ENCODE results near the gene MAML2.

The MAML2 gene

DNA sequence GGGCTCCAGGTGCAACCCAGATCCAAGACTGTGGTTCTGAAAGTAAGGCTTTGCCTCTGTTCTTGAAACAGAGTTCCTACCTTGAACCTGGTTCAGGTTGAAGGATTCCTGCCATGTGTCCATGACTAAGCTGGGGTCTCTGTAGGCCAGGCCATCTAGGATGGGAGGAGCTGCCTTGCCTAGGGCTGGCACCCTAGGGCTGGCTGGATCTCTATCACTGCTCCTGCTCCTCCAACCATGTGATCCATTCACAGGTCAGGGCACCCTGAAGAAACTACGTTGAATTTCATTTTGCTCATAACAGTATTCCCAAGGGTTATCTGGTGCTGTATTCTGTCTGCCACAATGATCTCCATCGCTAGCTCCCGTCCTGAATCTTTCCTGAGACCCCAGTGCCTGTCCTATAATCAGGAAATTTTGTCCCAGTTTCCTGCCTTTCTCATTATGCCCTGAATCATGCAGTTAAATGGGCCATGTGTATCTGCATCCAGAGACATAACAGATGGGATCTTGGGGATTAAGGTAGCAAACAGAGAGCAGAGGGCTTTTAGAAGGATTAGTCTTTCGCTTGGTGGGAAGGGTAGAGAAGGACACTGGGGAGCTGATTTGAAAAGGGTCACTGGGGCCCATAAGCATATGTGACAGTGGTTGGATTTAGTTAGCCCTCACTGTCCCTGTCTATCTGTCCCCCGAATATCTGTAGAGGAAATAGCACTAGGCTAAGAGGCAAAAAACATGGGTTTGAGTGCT, 320.9 kb downstream of the MAML2 start:
- Histone ChIP-seq H3K9me3 (ENCODE audit: control insufficient read depth, low read length) (no peaks in the 10 kb centered on the region), H3K36me3 (ENCODE audit: control insufficient read depth, insufficient read depth, low read length) (no peaks in the 10 kb centered on the region), H3K4me3 (ENCODE audit: low read length) (no peak overlapping the region)

DNA sequence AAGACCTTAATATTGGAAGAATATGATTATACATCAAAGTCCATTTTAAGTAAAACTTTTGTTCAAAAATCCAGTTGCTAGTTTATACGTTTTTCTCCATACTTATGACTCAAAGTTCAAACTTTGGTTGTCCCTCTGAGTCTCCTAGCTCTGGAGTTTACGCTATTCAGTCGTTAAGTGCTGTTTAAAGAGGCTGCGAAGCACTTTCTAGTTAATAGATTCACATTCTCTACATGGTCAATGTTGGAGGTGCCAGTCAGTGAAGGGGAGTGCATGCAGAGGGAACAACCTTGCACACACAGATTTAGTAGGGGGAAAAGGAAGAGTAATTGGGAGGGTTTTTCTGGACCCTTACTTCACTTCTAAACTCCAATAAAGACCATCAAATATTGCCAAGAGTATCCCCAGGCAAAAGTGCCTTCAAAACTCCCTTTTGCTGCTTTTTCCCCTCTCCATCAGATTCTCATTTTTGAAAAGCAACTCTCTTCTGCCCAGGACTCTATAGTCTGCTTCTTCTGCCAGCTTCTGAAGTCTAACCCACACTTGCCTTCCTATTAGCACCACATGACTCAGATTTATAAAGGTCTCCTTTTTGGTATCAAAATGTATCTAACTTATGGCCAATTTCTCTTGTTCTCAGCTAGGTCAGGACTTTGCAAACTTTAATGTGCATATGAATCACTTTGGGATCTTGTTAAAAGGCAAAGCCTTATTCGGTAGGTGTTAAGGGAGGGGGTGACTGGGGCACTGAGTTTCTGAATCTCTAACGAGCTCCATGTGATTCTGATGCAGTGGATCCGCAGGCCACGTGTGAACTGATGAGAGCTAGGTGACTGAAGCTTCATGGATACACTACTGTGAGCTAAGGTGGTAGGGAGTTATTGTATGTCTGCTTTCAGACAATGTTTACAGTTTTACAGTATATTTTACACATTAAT, 322.9 kb downstream of the MAML2 start:
- H3K4me1 ChIP-seq (ENCODE audit: control insufficient read depth, insufficient read depth, low read length), result no peaks in the 10 kb centered on the region
- no peaks in the 10 kb centered on the region for H3K9me3 ChIP-seq (ENCODE audit: control insufficient read depth, low read length)
- H3K9ac ChIP-seq (ENCODE audit: low read length), result no peak overlapping the region
- H3K4me3 ChIP-seq (ENCODE audit: low read length), result no peak overlapping the region
- no peaks in the 10 kb centered on the region for H3K36me3 ChIP-seq (ENCODE audit: control insufficient read depth, insufficient read depth, low read length)
- H3K27me3 ChIP-seq (ENCODE audit: control insufficient read depth, insufficient read depth, low read length), result no peaks in the 10 kb centered on the region

More for the DNA sequence above, 320.9 kb downstream of the MAML2 start:
- H3K4me1 ChIP-seq (ENCODE audit: control insufficient read depth, insufficient read depth, low read length), result no peaks in the 10 kb centered on the region
- no peaks in the 10 kb centered on the region for H3K27me3 ChIP-seq (ENCODE audit: control insufficient read depth, insufficient read depth, low read length)
- no peak overlapping the region for H3K9ac ChIP-seq (ENCODE audit: low read length)

DNA sequence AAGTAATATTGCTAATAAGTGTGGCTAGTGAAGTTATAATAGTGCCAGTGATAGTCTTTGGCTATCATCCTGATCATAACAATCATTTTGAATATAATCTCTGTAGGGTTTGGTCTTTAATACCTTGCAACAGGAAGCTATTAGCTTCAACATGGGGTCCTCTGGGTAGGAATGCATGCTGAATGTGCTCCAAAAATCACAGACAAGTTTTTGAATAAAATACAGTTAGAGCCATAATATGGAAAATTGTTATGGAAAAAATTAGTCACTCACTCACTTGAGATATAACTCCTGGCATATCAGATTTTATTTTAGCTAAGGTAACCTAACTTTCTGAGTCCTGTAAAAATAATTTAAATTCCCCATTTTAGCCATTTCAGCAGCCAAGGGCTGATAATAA, 323.7 kb downstream of the MAML2 start:
- no peaks in the 10 kb centered on the region for H3K4me1 ChIP-seq (ENCODE audit: control insufficient read depth, insufficient read depth, low read length)
- H3K9ac ChIP-seq (ENCODE audit: low read length), result no peak overlapping the region
- H3K9me3 ChIP-seq (ENCODE audit: control insufficient read depth, low read length), result no peaks in the 10 kb centered on the region
- no peak overlapping the region for H3K4me3 ChIP-seq (ENCODE audit: low read length)
- no peaks in the 10 kb centered on the region for H3K27me3 ChIP-seq (ENCODE audit: control insufficient read depth, insufficient read depth, low read length)
- H3K36me3 ChIP-seq (ENCODE audit: control insufficient read depth, insufficient read depth, low read length), result no peaks in the 10 kb centered on the region

- Histone ChIP-seq H3K4me1 (ENCODE audit: control insufficient read depth, insufficient read depth, low read length) (no peaks in the 10 kb centered on the region), H3K9ac (ENCODE audit: low read length) (no peak overlapping the region), H3K9me3 (ENCODE audit: control insufficient read depth, low read length) (no peaks in the 10 kb centered on the region), H3K36me3 (ENCODE audit: control insufficient read depth, insufficient read depth, low read length) (no peaks in the 10 kb centered on the region), H3K27me3 (ENCODE audit: control insufficient read depth, insufficient read depth, low read length) (no peaks in the 10 kb centered on the region), H3K4me3 (ENCODE audit: low read length) (no peak overlapping the region)
Observed at GRCh38 chr11:96017856-96018255, 325.1 kb downstream of the MAML2 start.

- H3K9ac ChIP-seq (ENCODE audit: low read length), result no peak overlapping the region
- no peaks in the 10 kb centered on the region for H3K36me3 ChIP-seq (ENCODE audit: control insufficient read depth, insufficient read depth, low read length)
- no peaks in the 10 kb centered on the region for H3K27me3 ChIP-seq (ENCODE audit: control insufficient read depth, insufficient read depth, low read length)
- no peak overlapping the region for H3K4me3 ChIP-seq (ENCODE audit: low read length)
- H3K4me1 ChIP-seq (ENCODE audit: control insufficient read depth, insufficient read depth, low read length), result no peaks in the 10 kb centered on the region
- H3K9me3 ChIP-seq (ENCODE audit: control insufficient read depth, low read length), result no peaks in the 10 kb centered on the region
Observed at GRCh38 chr11:96016978-96017502, 326.0 kb downstream of the MAML2 start.

DNA sequence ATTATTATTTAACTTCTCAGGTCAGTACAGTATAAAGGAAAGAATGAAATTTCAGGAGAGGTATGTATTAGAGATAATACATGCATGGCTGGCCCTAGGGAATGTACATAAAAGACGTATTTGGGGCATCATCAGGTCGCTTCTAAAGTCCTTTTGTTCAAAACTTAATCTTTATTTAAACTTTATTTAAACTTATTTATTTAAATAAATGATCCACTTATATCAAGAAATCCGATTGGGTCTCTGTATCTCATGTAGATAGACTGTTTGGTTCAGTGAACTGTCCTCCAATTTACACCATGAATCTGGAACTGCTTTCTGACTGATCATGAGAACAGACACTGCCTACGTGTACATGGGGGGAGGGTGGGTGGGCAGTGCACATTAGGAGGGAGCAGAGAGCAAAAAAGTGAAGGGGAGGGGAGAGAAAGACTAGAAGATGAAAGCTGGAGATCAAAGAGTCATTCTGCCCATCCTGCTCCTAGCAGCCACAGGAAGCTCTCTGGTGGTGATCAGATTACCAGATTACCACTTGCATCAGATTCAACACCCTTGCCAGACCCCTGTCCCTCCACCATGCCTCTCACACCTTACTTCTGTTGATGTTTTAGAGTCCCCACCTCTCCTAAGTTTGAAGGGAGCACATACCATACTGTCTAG, 327.0 kb downstream of the MAML2 start:
- no peaks in the 10 kb centered on the region for H3K4me1 ChIP-seq (ENCODE audit: control insufficient read depth, insufficient read depth, low read length)
- H3K4me3 ChIP-seq (ENCODE audit: low read length), result no peak overlapping the region
- H3K27me3 ChIP-seq (ENCODE audit: control insufficient read depth, insufficient read depth, low read length), result no peaks in the 10 kb centered on the region
- H3K9ac ChIP-seq (ENCODE audit: low read length), result no peak overlapping the region
- no peaks in the 10 kb centered on the region for H3K9me3 ChIP-seq (ENCODE audit: control insufficient read depth, low read length)
- H3K36me3 ChIP-seq (ENCODE audit: control insufficient read depth, insufficient read depth, low read length), result no peaks in the 10 kb centered on the region

- Histone ChIP-seq H3K9me3 (ENCODE audit: control insufficient read depth, low read length) (no peaks in the 10 kb centered on the region), H3K4me1 (ENCODE audit: control insufficient read depth, insufficient read depth, low read length) (no peaks in the 10 kb centered on the region), H3K9ac (ENCODE audit: low read length) (no peak overlapping the region), H3K4me3 (ENCODE audit: low read length) (no peak overlapping the region), H3K27me3 (ENCODE audit: control insufficient read depth, insufficient read depth, low read length) (no peaks in the 10 kb centered on the region), H3K36me3 (ENCODE audit: control insufficient read depth, insufficient read depth, low read length) (no peaks in the 10 kb centered on the region)
Observed at GRCh38 chr11:96014217-96014616, 328.8 kb downstream of the MAML2 start.

DNA sequence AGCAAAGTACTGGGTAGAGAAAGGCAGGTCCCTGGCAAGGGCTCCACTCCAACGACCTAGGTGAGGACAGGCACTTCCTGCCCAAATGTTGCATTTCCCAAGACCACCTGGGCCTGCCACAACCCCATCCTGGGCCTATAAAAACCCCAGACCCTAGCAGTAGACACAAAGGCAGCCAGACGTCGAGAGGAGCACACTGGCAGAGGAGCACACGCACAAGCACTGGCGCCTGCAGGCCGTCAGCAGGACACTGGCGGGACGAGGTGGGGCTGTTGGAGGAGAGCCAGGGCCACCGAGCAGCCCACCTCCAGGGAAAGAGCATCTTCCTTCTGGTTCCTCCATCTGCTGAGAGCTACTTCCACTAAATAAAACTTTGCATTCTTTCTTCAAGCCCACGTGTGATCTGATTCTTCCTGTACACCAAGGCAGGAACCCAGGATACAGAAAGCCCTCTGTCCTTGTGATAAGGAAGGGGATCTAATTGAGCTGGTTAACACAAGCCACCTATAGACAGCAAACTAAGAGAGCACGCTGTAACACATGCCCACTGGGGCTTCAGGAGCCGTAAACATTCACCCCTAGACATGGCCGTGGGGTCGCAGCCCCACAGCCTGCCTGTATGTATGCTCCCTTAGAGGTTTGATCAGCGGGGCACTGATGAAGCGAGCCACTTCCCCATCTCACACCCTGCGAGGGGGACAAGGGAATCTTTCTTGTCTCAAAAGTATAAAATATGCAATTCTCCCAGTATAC, 329.4 kb downstream of the MAML2 start:
- H3K9me3 ChIP-seq (ENCODE audit: control insufficient read depth, low read length), result no peaks in the 10 kb centered on the region
- no peak overlapping the region for H3K4me3 ChIP-seq (ENCODE audit: low read length)
- no peak overlapping the region for H3K9ac ChIP-seq (ENCODE audit: low read length)
- no peaks in the 10 kb centered on the region for H3K27me3 ChIP-seq (ENCODE audit: control insufficient read depth, insufficient read depth, low read length)
- H3K36me3 ChIP-seq (ENCODE audit: control insufficient read depth, insufficient read depth, low read length), result no peaks in the 10 kb centered on the region
- H3K4me1 ChIP-seq (ENCODE audit: control insufficient read depth, insufficient read depth, low read length), result no peaks in the 10 kb centered on the region

DNA sequence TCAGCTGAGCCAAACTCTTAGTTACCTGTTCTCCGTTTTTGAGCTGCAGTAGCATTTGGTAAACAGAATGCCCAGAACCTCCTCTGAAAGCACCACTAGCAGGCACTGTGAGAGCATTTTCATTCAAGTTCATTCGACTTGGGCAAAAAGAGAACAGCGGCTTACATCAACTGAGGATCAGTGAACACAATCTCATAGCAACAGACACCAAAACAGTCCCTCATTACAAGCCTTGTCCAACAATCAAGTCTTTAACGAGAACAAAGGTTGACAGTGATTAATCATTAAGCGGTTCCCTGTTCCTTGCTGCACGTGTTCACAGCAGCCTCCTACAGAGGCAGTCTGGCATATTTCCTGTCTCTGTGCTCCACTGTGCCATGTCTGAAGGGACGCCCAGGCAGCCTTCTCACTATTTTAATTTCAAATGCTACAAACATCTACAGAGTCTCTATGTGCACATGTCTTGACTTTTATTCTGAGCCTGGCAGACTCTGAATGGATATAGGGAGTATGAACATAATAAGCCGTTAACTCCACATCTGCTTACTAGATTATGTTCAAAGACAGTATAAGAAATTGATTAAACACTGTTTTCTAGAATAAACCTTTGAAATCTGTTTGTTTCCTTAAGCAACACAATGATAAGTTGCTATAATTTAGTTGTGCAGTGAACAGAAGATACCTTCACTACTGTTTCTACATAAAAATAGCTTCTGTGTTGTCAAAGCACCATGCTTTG, 330.7 kb downstream of the MAML2 start:
- H3K4me3 ChIP-seq (ENCODE audit: low read length), result no peak overlapping the region
- H3K4me1 ChIP-seq (ENCODE audit: control insufficient read depth, insufficient read depth, low read length), result no peaks in the 10 kb centered on the region
- no peaks in the 10 kb centered on the region for H3K9me3 ChIP-seq (ENCODE audit: control insufficient read depth, low read length)
- H3K27me3 ChIP-seq (ENCODE audit: control insufficient read depth, insufficient read depth, low read length), result no peaks in the 10 kb centered on the region
- no peak overlapping the region for H3K9ac ChIP-seq (ENCODE audit: low read length)
- no peaks in the 10 kb centered on the region for H3K36me3 ChIP-seq (ENCODE audit: control insufficient read depth, insufficient read depth, low read length)

GRCh38 chr11:96010683-96011082, 332.3 kb downstream of the MAML2 start:
- H3K4me1 ChIP-seq (ENCODE audit: control insufficient read depth, insufficient read depth, low read length), result no peaks in the 10 kb centered on the region
- H3K27me3 ChIP-seq (ENCODE audit: control insufficient read depth, insufficient read depth, low read length), result no peaks in the 10 kb centered on the region
- H3K9ac ChIP-seq (ENCODE audit: low read length), result no peak overlapping the region
- H3K4me3 ChIP-seq (ENCODE audit: low read length), result no peak overlapping the region
- no peaks in the 10 kb centered on the region for H3K36me3 ChIP-seq (ENCODE audit: control insufficient read depth, insufficient read depth, low read length)
- no peaks in the 10 kb centered on the region for H3K9me3 ChIP-seq (ENCODE audit: control insufficient read depth, low read length)

DNA sequence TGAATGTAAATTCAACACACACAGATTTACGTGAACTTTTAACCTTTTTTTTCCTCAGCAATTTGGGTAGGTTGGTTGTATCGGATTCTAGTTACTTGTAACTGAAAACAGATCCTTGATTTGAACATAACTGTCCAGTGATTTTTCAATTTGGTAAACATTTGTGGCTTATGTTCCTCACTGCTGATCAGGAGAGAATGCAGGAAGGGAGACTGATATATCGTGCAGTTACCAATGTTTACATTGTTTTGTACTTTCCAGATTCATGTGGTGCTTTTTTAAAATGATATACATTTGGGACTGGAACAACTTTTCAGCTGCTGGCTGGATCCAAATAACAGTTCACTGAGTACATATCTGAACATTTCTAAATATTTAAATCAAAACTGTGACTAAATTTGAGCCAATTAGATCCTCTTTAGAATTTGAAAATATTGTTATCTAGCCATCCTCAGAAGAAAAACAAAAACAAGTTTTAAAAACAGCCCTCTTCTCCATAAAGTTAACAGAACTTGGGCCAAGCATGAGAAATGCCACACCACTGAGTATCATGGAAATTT, 334.8 kb downstream of the MAML2 start:
- H3K36me3 ChIP-seq (ENCODE audit: control insufficient read depth, insufficient read depth, low read length), result no peaks in the 10 kb centered on the region
- no peak overlapping the region for H3K4me3 ChIP-seq (ENCODE audit: low read length)
- H3K9me3 ChIP-seq (ENCODE audit: control insufficient read depth, low read length), result no peaks in the 10 kb centered on the region
- no peaks in the 10 kb centered on the region for H3K4me1 ChIP-seq (ENCODE audit: control insufficient read depth, insufficient read depth, low read length)
- no peaks in the 10 kb centered on the region for H3K27me3 ChIP-seq (ENCODE audit: control insufficient read depth, insufficient read depth, low read length)
- no peak overlapping the region for H3K9ac ChIP-seq (ENCODE audit: low read length)
